Activated naive CD4-positive, alpha-beta T cell treated with anti-CD3 and anti-CD28 coated beads, Interleukin-2, amount 50 U/mL, for 72 hours (primary cell): ENCODE data around the gene ANKRD33B. TPM values are rescaled to one million over a fixed set of nuclear protein-coding genes. Genes with fewer than 3 reads are reported as not detected.

ENCODE experiments used
- ATAC-seq, 2 donors: fragments of 150-1000 bp; cut with Tn5 transposase; 2 replicates each; pipeline ENCODE4 v1.10.0; 2021; ENCODE audit warnings: mild to moderate bottlenecking in 2 of 2, moderate library complexity in 2 of 2
- DNase-seq, 2 donors: peaks; one replicate each; pipeline ENCODE4 v3.0.0; 2021 to 2022; ENCODE audit warnings: low spot score in 2 of 2
- H3K27ac Mint-ChIP-seq, 2 donors: one replicate each; pipeline ENCODE4 v1.8.0; 2022; ENCODE audit warnings: mild to moderate bottlenecking in 2 of 2, mixed read lengths in 2 of 2
- H3K36me3 Mint-ChIP-seq, 2 donors: one replicate each; pipeline ENCODE4 v1.8.0; 2022; ENCODE audit warnings: mixed read lengths in 2 of 2
- H3K9me3 Mint-ChIP-seq, 2 donors: one replicate each; pipeline ENCODE4 v1.8.0; 2022; ENCODE audit warnings: mixed read lengths in 2 of 2
- total RNA-seq, 2 donors: library from RNA; stranded (reverse); gene quantifications; one replicate each; pipeline ENCODE4 v1.2.3, GENCODE V29; 2022

ANKRD33B gene
- total RNA-seq, 2 donors from 2014 or later, result 5.6 TPM

- Mint-ChIP-seq H3K27ac (no peak overlapping the region), H3K9me3 (peaks cover 0 to 2% of the 10 kb centered on the region in 2 donors), H3K36me3 (peaks cover 0 to 2% of the 10 kb centered on the region in 2 donors)
- no peak for ATAC-seq
- DNase-seq, result no peak
Observed at GRCh38 chr5:10671041-10672008, 107.5 kb downstream of the ANKRD33B start.

GRCh38 chr5:10672146-10673016, 108.5 kb downstream of the ANKRD33B start:
- no peak overlapping the region for H3K27ac Mint-ChIP-seq
- ATAC-seq (no peak), DNase-seq (no peak)
- peaks cover 5 to 11% of the 10 kb centered on the region in 2 donors for H3K9me3 Mint-ChIP-seq
- peaks cover 4 to 13% of the 10 kb centered on the region in 2 donors for H3K36me3 Mint-ChIP-seq

GRCh38 chr5:10673017-10673389, 109.1 kb downstream of the ANKRD33B start:
- no peak for ATAC-seq
- Mint-ChIP-seq H3K9me3 (peaks cover 11 to 17% of the 10 kb centered on the region in 2 donors), H3K36me3 (peaks cover 10 to 19% of the 10 kb centered on the region in 2 donors), H3K27ac (no peak overlapping the region)
- no peak for DNase-seq

GRCh38 chr5:10673407-10673806, 109.5 kb downstream of the ANKRD33B start:
- peak in 1 of 2 donors; percentile 21 for DNase-seq
- no peak for ATAC-seq
- H3K27ac Mint-ChIP-seq, result no peak overlapping the region
- H3K9me3 Mint-ChIP-seq, result peaks cover 12 to 18% of the 10 kb centered on the region in 2 donors
- peaks cover 13 to 22% of the 10 kb centered on the region in 2 donors for H3K36me3 Mint-ChIP-seq

- peak in 1 of 2 donors; percentile 25 for DNase-seq
- peaks cover 13 to 22% of the 10 kb centered on the region in 2 donors for H3K36me3 Mint-ChIP-seq
- H3K27ac Mint-ChIP-seq, result peak overlapping the region in 1 of 2 donors; percentile 79
- no peak for ATAC-seq
- peaks cover 12 to 18% of the 10 kb centered on the region in 2 donors for H3K9me3 Mint-ChIP-seq
Observed at GRCh38 chr5:10674096-10674495, 110.2 kb downstream of the ANKRD33B start.

- peaks cover 13 to 22% of the 10 kb centered on the region in 2 donors for H3K36me3 Mint-ChIP-seq
- H3K9me3 Mint-ChIP-seq, result peaks cover 12 to 18% of the 10 kb centered on the region in 2 donors
- peak overlapping the region in 1 of 2 donors; percentile 79 for H3K27ac Mint-ChIP-seq
Observed at GRCh38 chr5:10674582-10674981, 110.7 kb downstream of the ANKRD33B start.

GRCh38 chr5:10675177-10675700, 111.4 kb downstream of the ANKRD33B start:
- peaks cover 12 to 18% of the 10 kb centered on the region in 2 donors for H3K9me3 Mint-ChIP-seq
- H3K36me3 Mint-ChIP-seq, result peaks cover 13 to 24% of the 10 kb centered on the region in 2 donors
- H3K27ac Mint-ChIP-seq, result no peak overlapping the region
- ATAC-seq (no peak), DNase-seq (peak in 1 of 2 donors; percentile 31)

More at GRCh38 chr5:10674582-10674981, 110.7 kb downstream of the ANKRD33B start:
- DNase-seq, result no peak
- ATAC-seq, result no peak

GRCh38 chr5:10676224-10676623, 112.4 kb downstream of the ANKRD33B start:
- peaks cover 12 to 18% of the 10 kb centered on the region in 2 donors for H3K9me3 Mint-ChIP-seq
- ATAC-seq (no peak), DNase-seq (peak in 1 of 2 donors; percentile 45)
- H3K36me3 Mint-ChIP-seq, result peaks cover 13 to 32% of the 10 kb centered on the region in 2 donors
- no peak overlapping the region for H3K27ac Mint-ChIP-seq

GRCh38 chr5:10676946-10677345, 113.1 kb downstream of the ANKRD33B start:
- Mint-ChIP-seq H3K36me3 (peaks cover 13 to 32% of the 10 kb centered on the region in 2 donors), H3K9me3 (peaks cover 12 to 18% of the 10 kb centered on the region in 2 donors), H3K27ac (no peak overlapping the region)
- no peak for DNase-seq
- ATAC-seq, result no peak

- Mint-ChIP-seq H3K36me3 (peaks cover 13 to 32% of the 10 kb centered on the region in 2 donors), H3K27ac (no peak overlapping the region), H3K9me3 (peaks cover 12 to 18% of the 10 kb centered on the region in 2 donors)
- peak in 1 of 2 donors; percentile 48 for DNase-seq
- ATAC-seq, result no peak
Observed at GRCh38 chr5:10677533-10677932, 113.7 kb downstream of the ANKRD33B start.

GRCh38 chr5:10678244-10678643, 114.4 kb downstream of the ANKRD33B start:
- H3K9me3 Mint-ChIP-seq, result peaks cover 12 to 18% of the 10 kb centered on the region in 2 donors
- DNase-seq (no peak), ATAC-seq (no peak)
- peaks cover 13 to 34% of the 10 kb centered on the region in 2 donors for H3K36me3 Mint-ChIP-seq
- H3K27ac Mint-ChIP-seq, result no peak overlapping the region

GRCh38 chr5:10679336-10679988, 115.6 kb downstream of the ANKRD33B start:
- H3K9me3 Mint-ChIP-seq, result peaks cover 12 to 18% of the 10 kb centered on the region in 2 donors
- H3K27ac Mint-ChIP-seq, result no peak overlapping the region
- DNase-seq, result no peak
- H3K36me3 Mint-ChIP-seq, result peaks cover 13 to 36% of the 10 kb centered on the region in 2 donors
- ATAC-seq, result no peak

- Mint-ChIP-seq H3K9me3 (peaks cover 12 to 18% of the 10 kb centered on the region in 2 donors), H3K27ac (no peak overlapping the region), H3K36me3 (peaks cover 13 to 36% of the 10 kb centered on the region in 2 donors)
- DNase-seq (no peak), ATAC-seq (no peak)
Observed at GRCh38 chr5:10680876-10681481, 117.1 kb downstream of the ANKRD33B start.

GRCh38 chr5:10681731-10682679, 118.1 kb downstream of the ANKRD33B start:
- ATAC-seq, result no peak
- H3K27ac Mint-ChIP-seq, result peak overlapping the region in 1 of 2 donors; percentile 3

More at GRCh38 chr5:10681731-10682679, 118.1 kb downstream of the ANKRD33B start:
- H3K36me3 Mint-ChIP-seq, result peaks cover 13 to 27% of the 10 kb centered on the region in 2 donors
- peaks cover 11% of the 10 kb centered on the region in 2 donors for H3K9me3 Mint-ChIP-seq
- no peak for DNase-seq
